Activated naive CD4-positive, alpha-beta T cell treated with anti-CD3 and anti-CD28 coated beads, Interleukin-2, amount 10 ng/mL, durations not matched to agents 7 days and 5 days (primary cell): ENCODE data around the gene CMTM6.
A peak's percentile ranks its signal among the peaks of the same experiment; 100 is the strongest.
"Not testable (repeated sequence)": the region's sequence is repeated elsewhere in the genome, so short reads cannot be mapped to it uniquely, and the experiment has no call there.

ENCODE experiments used
- CTCF ChIA-PET: fragments of 350-600 bp; sonication (Branson Sonifier 250); formaldehyde crosslinking; loops from one replicate; lab custom pipeline; 2021; ENCODE audit warnings: antibody characterized with exemption; lab: Charles Lee
- DNase-seq: peaks from one replicate; pipeline ENCODE4 v3.0.0-alpha.2; 2020
- H3K27ac Mint-ChIP-seq: one replicate; pipeline ENCODE4 v1.8.0; 2021; ENCODE audit warnings: mild to moderate bottlenecking, moderate library complexity, mixed read lengths
- H3K27me3 Mint-ChIP-seq: one replicate; pipeline ENCODE4 v1.8.0; 2021; ENCODE audit warnings: mild to moderate bottlenecking, mixed read lengths
- H3K36me3 Mint-ChIP-seq: one replicate; pipeline ENCODE4 v1.8.0; 2021; ENCODE audit warnings: mixed read lengths
- H3K4me1 Mint-ChIP-seq: one replicate; pipeline ENCODE4 v1.8.0; 2021; ENCODE audit warnings: mixed read lengths
- H3K4me3 Mint-ChIP-seq: one replicate; pipeline ENCODE4 v1.8.0; 2021; ENCODE audit warnings: mild to moderate bottlenecking, moderate library complexity, mixed read lengths
- H3K9me3 Mint-ChIP-seq: one replicate; pipeline ENCODE4 v1.8.0; 2021; ENCODE audit warnings: mixed read lengths

Gene CMTM6, protein sequence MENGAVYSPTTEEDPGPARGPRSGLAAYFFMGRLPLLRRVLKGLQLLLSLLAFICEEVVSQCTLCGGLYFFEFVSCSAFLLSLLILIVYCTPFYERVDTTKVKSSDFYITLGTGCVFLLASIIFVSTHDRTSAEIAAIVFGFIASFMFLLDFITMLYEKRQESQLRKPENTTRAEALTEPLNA

DNA sequence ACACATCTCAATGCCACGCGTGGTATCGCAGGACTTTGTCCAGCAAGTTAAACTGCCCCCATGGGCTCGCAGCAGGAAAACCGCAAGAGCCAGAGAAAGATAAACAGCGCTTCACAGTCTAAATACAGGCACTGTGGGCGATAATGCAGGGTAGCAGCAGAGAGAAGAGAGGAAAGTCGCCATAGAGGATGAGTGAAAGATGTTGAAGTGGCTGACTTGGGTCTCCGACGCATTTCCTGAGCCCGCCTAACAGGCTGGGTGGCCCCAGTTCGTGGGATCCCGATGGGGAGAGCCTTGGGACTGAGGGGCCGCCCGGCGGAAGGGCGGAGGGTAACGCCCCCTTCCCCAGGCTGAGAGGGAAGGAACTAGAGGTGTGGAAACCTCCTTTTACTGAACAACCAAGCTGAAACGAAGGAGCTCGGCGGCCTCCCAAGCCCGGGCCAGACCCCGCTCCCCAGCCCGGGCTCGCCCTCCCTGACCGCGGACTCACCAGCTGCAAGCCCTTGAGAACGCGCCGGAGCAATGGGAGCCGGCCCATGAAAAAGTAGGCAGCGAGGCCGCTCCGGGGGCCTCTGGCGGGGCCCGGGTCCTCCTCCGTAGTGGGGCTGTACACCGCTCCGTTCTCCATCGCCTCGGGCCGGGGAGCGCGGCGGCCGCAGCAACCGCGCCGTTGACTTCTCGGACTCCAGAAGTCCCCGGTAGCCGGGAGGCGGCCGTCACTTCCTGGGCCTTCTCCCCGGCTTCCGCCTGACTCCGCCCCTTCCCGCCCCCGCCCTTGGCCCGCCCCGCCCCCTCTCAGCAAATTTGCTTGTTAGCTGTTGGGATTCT, at the start of gene CMTM6:
Gene CMTM6, minus strand, starts transcription at position 735 of the 828 bp plus-strand sequence. Its CDS starts 107 bp downstream, at position 628.
- DNase-seq = peak; percentile 83
- Mint-ChIP-seq H3K36me3 (peaks cover 8% of the 10 kb centered on the region), H3K9me3 (no peaks in the 10 kb centered on the region), H3K27ac (peak within 1 kb of the TSS; percentile 92), H3K4me1 (peaks cover 36% of the 10 kb centered on the region), H3K4me3 (peak within 1 kb of the TSS; percentile 99), H3K27me3 (no peaks in the 10 kb centered on the region)
- CTCF ChIA-PET = interaction anchor here (1.0 to 2.3 kb wide), 4 partner anchors 33 to 327 kb away, joined by 4 to 6 read pairs (median 4); no protein-coding TSS in a partner anchor

DNA sequence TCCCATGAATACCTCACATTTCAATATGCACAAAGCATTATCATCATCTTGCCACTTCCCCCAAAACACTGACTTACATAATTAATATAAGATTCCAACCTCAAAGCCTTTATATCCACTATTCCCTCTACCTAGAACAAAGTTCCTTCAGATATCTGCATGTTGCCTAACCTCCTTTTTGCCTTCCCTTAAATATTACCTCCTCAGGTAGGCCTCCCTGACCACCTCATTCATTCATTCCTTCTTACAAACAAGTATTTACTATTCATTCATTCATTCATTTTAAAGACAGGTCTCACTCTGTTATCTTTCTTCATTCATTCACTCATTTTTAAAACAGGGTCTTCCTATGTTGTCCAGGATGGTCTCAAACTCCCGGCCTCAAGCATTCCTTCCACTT, 49.4 kb upstream of the CMTM6 start:
- Mint-ChIP-seq H3K4me1 (peaks cover 24% of the 10 kb centered on the region), H3K27me3 (no peaks in the 10 kb centered on the region), H3K27ac (no peak overlapping the region), H3K9me3 (no peaks in the 10 kb centered on the region), H3K4me3 (no peak overlapping the region), H3K36me3 (no peaks in the 10 kb centered on the region)
- CTCF ChIA-PET = no interaction called here
- DNase-seq = no peak

DNA sequence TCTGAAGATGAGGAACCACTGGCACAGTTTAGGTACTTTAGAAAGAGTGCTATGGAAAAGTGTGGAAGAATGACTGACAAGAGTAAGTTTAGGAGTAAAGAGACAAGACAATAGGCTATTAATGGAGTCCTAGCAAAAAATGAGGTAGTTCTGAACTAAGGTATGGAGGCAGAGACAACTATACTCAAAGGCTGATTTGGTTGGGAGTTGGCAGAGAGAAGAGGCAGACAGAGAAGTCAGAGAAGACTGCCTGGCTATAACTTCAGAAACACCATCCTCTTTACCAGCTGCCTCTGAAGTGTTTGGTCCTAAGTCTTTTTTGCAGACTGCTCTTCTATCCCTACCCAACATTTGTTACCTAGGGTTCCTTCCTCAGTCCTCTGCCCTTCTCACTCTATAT, 48.8 kb upstream of the CMTM6 start:
- no peak overlapping the region for H3K27ac Mint-ChIP-seq
- no peak overlapping the region for H3K4me3 Mint-ChIP-seq
- H3K9me3 Mint-ChIP-seq = no peaks in the 10 kb centered on the region
- CTCF ChIA-PET = no interaction called here
- DNase-seq = no peak
- no peaks in the 10 kb centered on the region for H3K27me3 Mint-ChIP-seq
- peaks cover 24% of the 10 kb centered on the region for H3K4me1 Mint-ChIP-seq
- H3K36me3 Mint-ChIP-seq = peaks cover 1% of the 10 kb centered on the region

- Mint-ChIP-seq H3K36me3 (peaks cover 3% of the 10 kb centered on the region), H3K9me3 (no peaks in the 10 kb centered on the region), H3K27ac (no peak overlapping the region), H3K27me3 (no peaks in the 10 kb centered on the region), H3K4me1 (peaks cover 24% of the 10 kb centered on the region), H3K4me3 (no peak overlapping the region)
- no peak for DNase-seq
- CTCF ChIA-PET = no interaction called here
Observed at GRCh38 chr3:32551087-32551486, 48.4 kb upstream of the CMTM6 start.

DNA sequence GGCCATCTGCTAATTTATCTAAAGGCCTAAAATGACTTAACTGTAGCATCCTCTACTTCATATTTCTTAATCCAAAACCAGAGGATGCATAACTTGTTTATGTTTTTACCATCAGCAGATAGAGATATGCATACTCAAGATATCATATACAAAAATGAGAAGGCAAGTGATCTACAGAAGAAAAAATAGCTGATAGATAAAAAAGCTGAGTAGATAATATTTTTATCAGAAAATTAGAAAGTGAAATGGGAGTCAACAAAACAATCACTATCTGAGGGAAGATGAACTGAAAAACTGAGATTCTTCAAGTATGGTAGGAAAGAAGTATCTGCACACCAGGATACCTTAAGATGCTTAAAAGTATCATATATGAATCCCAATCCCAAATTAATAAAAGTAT, 42.7 kb upstream of the CMTM6 start:
- H3K4me3 Mint-ChIP-seq = no peak overlapping the region
- peaks cover 10% of the 10 kb centered on the region for H3K36me3 Mint-ChIP-seq
- no peak for DNase-seq
- H3K27ac Mint-ChIP-seq = no peak overlapping the region
- H3K27me3 Mint-ChIP-seq = no peaks in the 10 kb centered on the region
- CTCF ChIA-PET = interaction anchor here (0.6 kb wide), 1 partner anchor 164 kb away, joined by 3 read pairs; no protein-coding TSS in a partner anchor
- H3K4me1 Mint-ChIP-seq = no peaks in the 10 kb centered on the region
- no peaks in the 10 kb centered on the region for H3K9me3 Mint-ChIP-seq

DNA sequence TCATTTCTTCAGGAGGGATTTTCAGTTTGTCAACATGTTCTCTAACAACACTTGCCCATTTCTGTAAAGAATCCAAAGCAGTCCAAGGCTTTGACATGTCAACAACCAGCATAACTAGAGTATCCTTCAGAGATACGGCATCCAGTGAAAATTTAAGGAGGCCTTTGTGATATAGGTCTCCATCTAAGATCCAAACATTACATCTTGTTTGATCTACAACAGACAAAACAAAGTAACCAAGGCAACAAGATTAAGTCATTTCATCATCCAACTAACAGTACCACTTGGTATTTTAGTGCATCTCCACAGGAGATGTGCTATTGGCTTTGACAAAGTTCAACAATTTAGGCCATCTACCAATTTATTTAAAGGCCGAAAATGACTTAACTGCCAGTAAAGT, 42.2 kb upstream of the CMTM6 start:
- peaks cover 10% of the 10 kb centered on the region for H3K36me3 Mint-ChIP-seq
- CTCF ChIA-PET = no interaction called here

GRCh38 chr3:32542807-32543206, 40.2 kb upstream of the CMTM6 start:
- Mint-ChIP-seq H3K27me3 (no peaks in the 10 kb centered on the region), H3K4me3 (no peak overlapping the region), H3K4me1 (no peaks in the 10 kb centered on the region), H3K36me3 (peaks cover 15% of the 10 kb centered on the region), H3K27ac (no peak overlapping the region), H3K9me3 (no peaks in the 10 kb centered on the region)
- no peak for DNase-seq
- CTCF ChIA-PET = no interaction called here

More for the DNA sequence above, 42.2 kb upstream of the CMTM6 start:
- no peak for DNase-seq
- H3K27ac Mint-ChIP-seq = no peak overlapping the region
- no peaks in the 10 kb centered on the region for H3K4me1 Mint-ChIP-seq
- no peak overlapping the region for H3K4me3 Mint-ChIP-seq
- no peaks in the 10 kb centered on the region for H3K27me3 Mint-ChIP-seq
- H3K9me3 Mint-ChIP-seq = no peaks in the 10 kb centered on the region

- H3K4me3 Mint-ChIP-seq = no peak overlapping the region
- H3K36me3 Mint-ChIP-seq = peaks cover 16% of the 10 kb centered on the region
- H3K4me1 Mint-ChIP-seq = no peaks in the 10 kb centered on the region
- CTCF ChIA-PET = no interaction called here
- no peaks in the 10 kb centered on the region for H3K9me3 Mint-ChIP-seq
- no peak for DNase-seq
- H3K27ac Mint-ChIP-seq = no peak overlapping the region
- no peaks in the 10 kb centered on the region for H3K27me3 Mint-ChIP-seq
Observed at GRCh38 chr3:32540899-32541298, 38.2 kb upstream of the CMTM6 start.

- Mint-ChIP-seq H3K4me3 (no peak overlapping the region), H3K27me3 (no peaks in the 10 kb centered on the region), H3K9me3 (no peaks in the 10 kb centered on the region), H3K36me3 (peaks cover 23% of the 10 kb centered on the region), H3K27ac (no peak overlapping the region), H3K4me1 (no peaks in the 10 kb centered on the region)
- DNase-seq = no peak
- CTCF ChIA-PET = no interaction called here
Observed at GRCh38 chr3:32532434-32532833, 29.8 kb upstream of the CMTM6 start.

GRCh38 chr3:32531010-32531647, 28.5 kb upstream of the CMTM6 start:
- no peaks in the 10 kb centered on the region for H3K9me3 Mint-ChIP-seq
- CTCF ChIA-PET = interaction anchor here (0.6 kb wide), 1 partner anchor 21 kb away, joined by 3 read pairs; no protein-coding TSS in a partner anchor
- DNase-seq = no peak
- H3K4me3 Mint-ChIP-seq = no peak overlapping the region
- H3K27me3 Mint-ChIP-seq = no peaks in the 10 kb centered on the region
- peaks cover 22% of the 10 kb centered on the region for H3K36me3 Mint-ChIP-seq
- H3K27ac Mint-ChIP-seq = no peak overlapping the region
- no peaks in the 10 kb centered on the region for H3K4me1 Mint-ChIP-seq

DNA sequence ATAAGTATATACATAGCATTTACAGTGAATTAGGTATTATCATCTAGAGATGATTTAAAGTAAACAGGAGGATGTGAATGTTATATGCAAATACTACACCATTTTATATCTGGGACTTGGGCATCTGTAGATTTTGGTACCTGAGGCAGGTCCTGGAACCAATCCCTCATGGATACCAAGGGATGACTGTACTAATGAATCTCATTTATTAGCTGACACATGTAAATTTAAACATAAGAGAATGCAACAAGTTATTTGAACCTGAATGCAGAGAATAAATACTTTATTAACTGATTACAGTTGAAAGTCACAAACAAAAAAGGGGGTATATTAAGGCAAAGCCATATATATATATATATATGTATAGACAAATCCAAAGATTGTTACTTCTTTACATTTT, 23.1 kb upstream of the CMTM6 start:
- Mint-ChIP-seq H3K27me3 (no peaks in the 10 kb centered on the region), H3K27ac (no peak overlapping the region), H3K36me3 (peaks cover 18% of the 10 kb centered on the region), H3K9me3 (no peaks in the 10 kb centered on the region), H3K4me1 (no peaks in the 10 kb centered on the region), H3K4me3 (no peak overlapping the region)
- DNase-seq = no peak
- CTCF ChIA-PET = no interaction called here

DNA sequence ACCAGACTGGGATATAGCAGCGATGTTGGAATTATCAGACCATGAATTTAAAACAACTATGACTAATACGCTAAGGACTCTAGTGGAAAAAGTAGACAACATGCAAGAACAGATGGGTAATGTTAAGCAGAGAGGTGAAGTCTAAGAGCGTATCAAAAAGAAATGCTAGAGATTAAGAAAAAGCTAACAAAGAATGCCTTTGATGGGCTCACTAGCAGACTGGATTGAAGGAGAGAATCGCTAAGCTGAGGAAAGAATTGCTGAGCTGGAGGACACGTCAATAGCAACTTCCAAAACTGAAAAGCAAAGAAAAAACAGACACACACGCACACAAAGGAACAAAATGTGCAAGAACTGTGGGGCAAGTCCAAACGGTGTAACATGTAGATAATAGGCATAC, 20.0 kb upstream of the CMTM6 start:
- CTCF ChIA-PET = no interaction called here
- DNase-seq = no peak
- Mint-ChIP-seq H3K27me3 (no peaks in the 10 kb centered on the region), H3K9me3 (no peaks in the 10 kb centered on the region), H3K27ac (no peak overlapping the region), H3K36me3 (peaks cover 15% of the 10 kb centered on the region), H3K4me3 (no peak overlapping the region), H3K4me1 (peaks cover 2% of the 10 kb centered on the region)

GRCh38 chr3:32518921-32519320, 16.3 kb upstream of the CMTM6 start:
- H3K27me3 Mint-ChIP-seq, DNase-seq, H3K36me3 Mint-ChIP-seq, H3K4me3 Mint-ChIP-seq, H3K9me3 Mint-ChIP-seq, H3K27ac Mint-ChIP-seq: not testable (repeated sequence)
- CTCF ChIA-PET = interaction anchor here (0.6 to 0.9 kb wide), 2 partner anchors 12 to 69 kb away, joined by 3 read pairs; no protein-coding TSS in a partner anchor
- H3K4me1 Mint-ChIP-seq = peaks cover 15% of the 10 kb centered on the region

- H3K27ac Mint-ChIP-seq, H3K27me3 Mint-ChIP-seq, DNase-seq, H3K4me3 Mint-ChIP-seq, CTCF ChIA-PET, H3K9me3 Mint-ChIP-seq, H3K36me3 Mint-ChIP-seq: not testable (repeated sequence)
- H3K4me1 Mint-ChIP-seq = peaks cover 15% of the 10 kb centered on the region
Observed at GRCh38 chr3:32516751-32517150, 14.1 kb upstream of the CMTM6 start.
